Islet of Langerhans (tissue), 1 donor: ENCODE measurements around the gene ALPG.
"Not testable (repeated sequence)": the region's sequence is repeated elsewhere in the genome, so short reads cannot be mapped to it uniquely, and the experiment has no call there.

Experiments
- FAIRE-seq: peaks from one replicate; lab custom pipeline; 2011; peaks lifted over from hg19 to GRCh38; lab: Jason Lieb, UNC

Gene ALPG

GRCh38 chr2:232441922-232442321 is 35.3 kb downstream of the ALPG start:
- FAIRE-seq = not testable (repeated sequence)

- FAIRE-seq = not testable (repeated sequence)
These were observed 35.8 kb downstream of the ALPG start for GRCh38 chr2:232442431-232442830.

GRCh38 chr2:232443047-232443446 is 36.4 kb downstream of the ALPG start:
- not testable (repeated sequence) for FAIRE-seq

- not testable (repeated sequence) for FAIRE-seq
These were observed 37.2 kb downstream of the ALPG start for GRCh38 chr2:232443669-232444408.

- no peak for FAIRE-seq
These were observed 37.9 kb downstream of the ALPG start for GRCh38 chr2:232444409-232445148.

- FAIRE-seq = not testable (repeated sequence)
These were observed 38.7 kb downstream of the ALPG start for GRCh38 chr2:232445149-232445885.

- FAIRE-seq = not testable (repeated sequence)
These were observed 39.7 kb downstream of the ALPG start for GRCh38 chr2:232446266-232446777.

GRCh38 chr2:232447091-232447620 is 40.5 kb downstream of the ALPG start:
- FAIRE-seq = no peak

GRCh38 chr2:232447638-232448303 is 41.1 kb downstream of the ALPG start:
- no peak for FAIRE-seq

GRCh38 chr2:232448304-232448690 is 41.7 kb downstream of the ALPG start:
- FAIRE-seq = no peak

GRCh38 chr2:232449964-232450363 is 43.3 kb downstream of the ALPG start:
- FAIRE-seq = no peak

GRCh38 chr2:232451645-232452044 is 45.0 kb downstream of the ALPG start:
- not testable (repeated sequence) for FAIRE-seq

- FAIRE-seq = no peak
These were observed 48.0 kb downstream of the ALPG start for GRCh38 chr2:232454630-232455029.

- FAIRE-seq = no peak
These were observed 49.0 kb downstream of the ALPG start, which contains the start of gene ALPI for GRCh38 chr2:232455426-232456255. ALPI (plus strand) TSS chr2:232456153; CDS start chr2:232456200, 47 bp downstream.

GRCh38 chr2:232456296-232457120 is 49.9 kb downstream of the ALPG start:
- no peak for FAIRE-seq

GRCh38 chr2:232457121-232458011 is 50.7 kb downstream of the ALPG start:
- no peak for FAIRE-seq

GRCh38 chr2:232458051-232458660 is 51.5 kb downstream of the ALPG start:
- no peak for FAIRE-seq

GRCh38 chr2:232458661-232459418 is 52.2 kb downstream of the ALPG start:
- no peak for FAIRE-seq
